ENCODE data around the gene TTYH2. TPM values are rescaled to one million over a fixed set of nuclear protein-coding genes. Genes with fewer than 3 reads are reported as not detected.

TTYH2 gene
- total and polyA plus RNA-seq, 2 experiments from 2014 or later: 0.38 TPM; not detected in 1

GRCh38 chr17:74213861-74214391 is 555 bp downstream of the TTYH2 start:
- Histone ChIP-seq H3K79me2 (ENCODE audit: insufficient read depth) (peaks cover 2% of the 10 kb centered on the region; the same call in 1 of the 2 replicates), H3K9me3 (ENCODE audit: low read depth) (no peaks in the 10 kb centered on the region), H4K20me1 (ENCODE audit: insufficient read depth) (peaks cover 4% of the 10 kb centered on the region; the same call in 1 of the 2 replicates), H3K36me3 (ENCODE audit: low read depth) (peaks cover 13% of the 10 kb centered on the region), H3K4me2 (ENCODE audit: unreplicated experiment) (no peak overlapping the region), H3K4me1 (ENCODE audit: insufficient read depth) (peaks cover 26% of the 10 kb centered on the region), H2AFZ (0 out of 2 replicates have a peak overlapping the region, but pooled peaks have one; percentile 90), H3F3A (ENCODE audit: insufficient read depth) (peaks cover 28% of the 10 kb centered on the region), H3K9ac (no peak overlapping the region), H3K27me3 (replicated peaks; ENCODE audit: insufficient read depth) (no peaks in the 10 kb centered on the region), H3K27ac (no peak overlapping the region), H3K9me2 (ENCODE audit: insufficient read depth) (no peaks in the 10 kb centered on the region), H3K4me3 (peak overlapping the region; percentile 86; the same call in 1 of the 2 replicates)
- in situ Hi-C loops (cut with MboI): no loop called here
- DNase-seq: no peak
- 27 to 53% methylated on average over 10 to 33 of the region's 33 CpGs for WGBS, 2 experiments (ENCODE audit: low coverage in 1 of 2, low lambda C conversion rate in 2 of 2, missing lambda C conversion rate in 2 of 2)
- no peak for TF ChIP-seq EZH2 (IDR thresholded peaks at IDR 0.05; ENCODE audit: insufficient read depth, poor library complexity, severe bottlenecking)
- no peak for TF ChIP-seq EZH2phosphoT487 (IDR thresholded peaks at IDR 0.05; ENCODE audit: insufficient read depth, low read depth)

DNA sequence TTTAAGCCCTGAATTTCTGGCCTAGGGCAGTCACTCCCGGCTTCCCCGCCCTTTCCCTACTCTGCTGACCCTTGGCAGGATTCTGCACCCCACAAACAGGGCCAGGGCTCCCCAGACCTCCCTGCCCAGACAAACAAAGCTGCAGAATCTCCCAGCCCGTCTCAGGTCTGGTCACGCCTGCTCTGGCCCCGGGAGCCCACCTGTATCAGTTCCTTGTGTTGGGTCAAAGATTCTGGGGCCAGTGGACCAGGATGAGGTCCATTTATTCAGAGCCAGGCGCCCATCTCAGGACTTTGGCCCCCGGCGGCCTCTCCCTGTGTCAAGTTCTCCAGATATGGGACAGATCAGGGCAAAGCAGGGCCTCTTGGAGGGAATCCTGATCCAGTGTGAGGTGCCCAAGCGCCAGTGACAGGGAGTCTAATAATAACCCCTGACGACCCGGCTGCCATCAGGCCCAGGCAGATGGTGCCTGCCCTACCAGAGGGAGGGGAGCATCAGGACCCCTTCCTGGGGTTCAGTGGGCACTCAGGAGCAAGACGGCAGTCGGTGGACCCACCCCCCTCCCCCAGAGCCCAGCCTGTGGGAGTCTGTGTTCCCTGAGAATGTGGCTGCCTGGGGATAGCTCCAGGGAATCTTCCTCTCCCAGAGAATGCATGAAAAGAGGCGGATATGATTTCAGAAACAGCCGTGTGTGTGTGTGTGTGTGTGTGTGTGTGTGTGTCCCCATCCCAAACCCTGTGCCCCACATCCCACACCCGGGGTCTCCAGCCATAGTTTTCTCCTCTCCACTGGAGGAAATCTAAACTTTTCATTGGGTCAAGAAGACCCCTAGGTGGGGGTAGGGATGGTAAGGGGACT is 1.3 kb downstream of the TTYH2 start:
- peaks cover 26% of the 10 kb centered on the region for H3K4me1 ChIP-seq (ENCODE audit: insufficient read depth)
- H3F3A ChIP-seq (ENCODE audit: insufficient read depth): peaks cover 20% of the 10 kb centered on the region
- no peak for TF ChIP-seq EZH2phosphoT487 (IDR thresholded peaks at IDR 0.05; ENCODE audit: insufficient read depth, low read depth)
- TF ChIP-seq EZH2 (IDR thresholded peaks at IDR 0.05; ENCODE audit: insufficient read depth, poor library complexity, severe bottlenecking): no peak
- no peaks in the 10 kb centered on the region for H3K9me2 ChIP-seq (ENCODE audit: insufficient read depth)
- H3K79me2 ChIP-seq (ENCODE audit: insufficient read depth): no peaks in the 10 kb centered on the region
- in situ Hi-C loops (cut with MboI): no loop called here
- no peak overlapping the region for H3K27ac ChIP-seq
- peaks cover 5% of the 10 kb centered on the region for H3K36me3 ChIP-seq (ENCODE audit: low read depth)
- H3K27me3 ChIP-seq (replicated peaks; ENCODE audit: insufficient read depth): no peaks in the 10 kb centered on the region
- H3K9ac ChIP-seq: no peak overlapping the region
- no peak for DNase-seq
- WGBS, 2 experiments (ENCODE audit: low coverage in 1 of 2, low lambda C conversion rate in 2 of 2, missing lambda C conversion rate in 2 of 2): 55 to 57% methylated on average over 16 of the region's 16 CpGs
- no peak overlapping the region for H3K4me3 ChIP-seq
- peaks cover 4% of the 10 kb centered on the region; the same call in 1 of the 2 replicates for H4K20me1 ChIP-seq (ENCODE audit: insufficient read depth)
- no peak overlapping the region for H2AFZ ChIP-seq
- H3K4me2 ChIP-seq (ENCODE audit: unreplicated experiment): no peak overlapping the region
- no peaks in the 10 kb centered on the region for H3K9me3 ChIP-seq (ENCODE audit: low read depth)

- H3K9me3 ChIP-seq (ENCODE audit: low read depth): no peaks in the 10 kb centered on the region
- H4K20me1 ChIP-seq (ENCODE audit: insufficient read depth): no peaks in the 10 kb centered on the region; the same call in 1 of the 2 replicates
- no peak overlapping the region for H3K4me3 ChIP-seq
- H3K9me2 ChIP-seq (ENCODE audit: insufficient read depth): no peaks in the 10 kb centered on the region
- H3K79me2 ChIP-seq (ENCODE audit: insufficient read depth): no peaks in the 10 kb centered on the region
- no peak overlapping the region for H3K4me2 ChIP-seq (ENCODE audit: unreplicated experiment)
- in situ Hi-C loops (cut with MboI): no loop called here
- no peak overlapping the region for H2AFZ ChIP-seq
- peaks cover 14% of the 10 kb centered on the region for H3F3A ChIP-seq (ENCODE audit: insufficient read depth)
- WGBS, 2 experiments (ENCODE audit: low coverage in 1 of 2, low lambda C conversion rate in 2 of 2, missing lambda C conversion rate in 2 of 2): 68 to 81% methylated on average over 6 of the region's 6 CpGs
- no peaks in the 10 kb centered on the region for H3K27me3 ChIP-seq (replicated peaks; ENCODE audit: insufficient read depth)
- peaks cover 23% of the 10 kb centered on the region for H3K4me1 ChIP-seq (ENCODE audit: insufficient read depth)
- no peak for TF ChIP-seq EZH2phosphoT487 (IDR thresholded peaks at IDR 0.05; ENCODE audit: insufficient read depth, low read depth)
- no peak for TF ChIP-seq EZH2 (IDR thresholded peaks at IDR 0.05; ENCODE audit: insufficient read depth, poor library complexity, severe bottlenecking)
- no peak overlapping the region for H3K9ac ChIP-seq
- no peak for DNase-seq
- no peaks in the 10 kb centered on the region for H3K36me3 ChIP-seq (ENCODE audit: low read depth)
- H3K27ac ChIP-seq: no peak overlapping the region
Measured at GRCh38 chr17:74215342-74215727, 2.0 kb downstream of the TTYH2 start.

GRCh38 chr17:74216505-74216904 is 3.1 kb downstream of the TTYH2 start:
- no peak for TF ChIP-seq EZH2 (IDR thresholded peaks at IDR 0.05; ENCODE audit: insufficient read depth, poor library complexity, severe bottlenecking)
- TF ChIP-seq EZH2phosphoT487 (IDR thresholded peaks at IDR 0.05; ENCODE audit: insufficient read depth, low read depth): no peak
- 0 out of 2 replicates have a peak, but pooled peaks cover 5% of the 10 kb centered on the region for H3F3A ChIP-seq (ENCODE audit: insufficient read depth)
- no peak overlapping the region for H2AFZ ChIP-seq
- H4K20me1 ChIP-seq (ENCODE audit: insufficient read depth): no peaks in the 10 kb centered on the region
- no peaks in the 10 kb centered on the region for H3K9me3 ChIP-seq (ENCODE audit: low read depth)
- no peaks in the 10 kb centered on the region for H3K36me3 ChIP-seq (ENCODE audit: low read depth)
- no peaks in the 10 kb centered on the region for H3K9me2 ChIP-seq (ENCODE audit: insufficient read depth)
- WGBS, 2 experiments (ENCODE audit: low coverage in 1 of 2, low lambda C conversion rate in 2 of 2, missing lambda C conversion rate in 2 of 2): 66 to 75% methylated on average over 5 of the region's 5 CpGs
- H3K4me1 ChIP-seq (ENCODE audit: insufficient read depth): peaks cover 12% of the 10 kb centered on the region
- no peak overlapping the region for H3K4me3 ChIP-seq
- no peak overlapping the region for H3K27ac ChIP-seq
- H3K79me2 ChIP-seq (ENCODE audit: insufficient read depth): no peaks in the 10 kb centered on the region
- no peak overlapping the region for H3K9ac ChIP-seq
- no peaks in the 10 kb centered on the region for H3K27me3 ChIP-seq (replicated peaks; ENCODE audit: insufficient read depth)
- H3K4me2 ChIP-seq (ENCODE audit: unreplicated experiment): no peak overlapping the region
- no peak for DNase-seq
- in situ Hi-C loops (cut with MboI): no loop called here
